Thymus (tissue), 11 donors: ENCODE results near the gene MMS22L. TPM values are rescaled to one million over a fixed set of nuclear protein-coding genes. Genes with fewer than 3 reads are reported as not detected.
"Not testable (repeated sequence)": the region's sequence is repeated elsewhere in the genome, so short reads cannot be mapped to it uniquely, and the experiment has no call there.

ENCODE experiments used
- DNase-seq, 9 donors: peaks; one replicate each; pipeline ENCODE4 v3.0.0-alpha.2; 2013; ENCODE audit warnings: low spot score in 9 of 9, low read depth in 6 of 9, missing footprints in 1 of 9
- H3K27ac ChIP-seq, 2 donors: one replicate each; pipeline ENCODE4 v1.5.1; 2013; ENCODE audit warnings: control low read depth in 1 of 2, low read depth in 1 of 2, low read length in 1 of 2, mild to moderate bottlenecking in 1 of 2, moderate library complexity in 1 of 2
- H3K27me3 ChIP-seq, 2 donors: one replicate each; pipeline ENCODE4 v1.5.1; 2013; ENCODE audit warnings: low read length in 1 of 2; ENCODE audit not compliant: control insufficient read depth in 2 of 2, insufficient read depth in 1 of 2
- H3K36me3 ChIP-seq, 2 donors: one replicate each; pipeline ENCODE4 v1.5.1; 2013; ENCODE audit warnings: low read length in 1 of 2, mild to moderate bottlenecking in 1 of 2, moderate library complexity in 1 of 2; ENCODE audit not compliant: control insufficient read depth in 2 of 2, insufficient read depth in 2 of 2
- H3K4me1 ChIP-seq, 2 donors: one replicate each; pipeline ENCODE4 v1.5.1; 2013; ENCODE audit warnings: low read length in 2 of 2; ENCODE audit not compliant: control insufficient read depth in 2 of 2, insufficient read depth in 2 of 2
- H3K4me3 ChIP-seq, 2 donors: one replicate each; pipeline ENCODE4 v1.5.1; 2013; ENCODE audit warnings: low read length in 2 of 2, control low read depth in 1 of 2, mild to moderate bottlenecking in 1 of 2
- H3K9me3 ChIP-seq, 2 donors: one replicate each; pipeline ENCODE4 v1.5.1; 2013; ENCODE audit warnings: low read length in 1 of 2, mild to moderate bottlenecking in 1 of 2; ENCODE audit not compliant: control insufficient read depth in 2 of 2, insufficient read depth in 1 of 2
- WGBS: extraction: QIAGEN DNeasy Blood & Tissue Kit; methylation state at CpG from one replicate; pipeline ENCODE4 v1.1.7; 2013; 5-methylcytosine and 5-hydroxymethylcytosine counted together
- polyA plus RNA-seq: library from polyadenylated mRNA; stranded (reverse); fragments of 200-250 nt; gene quantifications from one replicate; pipeline ENCODE4 v1.2.3, GENCODE V29; 2013
- total RNA-seq: library from RNA; stranded (reverse); fragments of 120-200 nt; gene quantifications from one replicate; pipeline ENCODE4 v1.2.4, GENCODE V29; 2013
- donor health status: healthy.

The MMS22L gene
- total and polyA plus RNA-seq, 2 donors = 2.2 to 15.8 TPM

DNA sequence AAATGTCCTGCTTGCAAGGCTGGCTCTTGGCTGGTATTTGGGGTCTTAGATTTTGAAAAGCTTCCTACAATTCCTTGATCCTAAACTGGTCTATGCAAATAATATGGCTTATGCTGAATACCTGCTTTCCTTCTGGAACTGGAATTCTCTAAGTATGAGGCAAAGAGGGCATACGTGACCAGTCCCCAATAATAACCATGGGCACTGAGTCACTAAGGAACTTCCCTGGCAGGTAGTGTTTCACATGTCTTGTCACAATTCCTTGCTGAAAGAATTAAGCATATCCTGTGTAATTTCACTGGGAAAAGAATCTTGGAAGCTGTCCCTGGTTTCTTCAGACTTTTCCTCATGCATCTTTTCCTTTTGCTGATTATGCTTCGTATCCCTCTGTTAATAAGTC lies 106.5 kb downstream of the MMS22L start:
- Histone ChIP-seq H3K36me3 (peaks cover 2 to 18% of the 10 kb centered on the region in 2 donors), H3K27ac (no peak overlapping the region)
- WGBS = 95% methylated on average over 2 of the region's 2 CpGs

DNA sequence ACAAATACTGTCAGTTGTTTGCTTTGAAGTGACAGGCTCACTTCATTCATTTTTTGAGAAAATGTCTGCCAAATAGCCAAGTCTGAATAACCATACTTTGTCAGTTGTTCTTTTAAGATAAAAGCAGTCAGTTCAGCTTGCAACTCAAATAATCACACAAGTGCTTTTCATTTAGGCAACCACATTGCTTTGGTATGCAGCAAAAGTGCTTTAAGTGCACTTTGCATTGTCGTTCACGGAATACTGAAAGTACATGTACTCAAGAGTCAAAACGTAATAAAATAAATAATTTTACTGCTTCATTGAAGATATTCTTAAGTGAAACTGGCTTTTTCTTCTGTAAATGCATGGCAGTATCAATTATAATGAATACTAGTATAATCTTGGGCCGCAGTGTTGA lies 107.2 kb downstream of the MMS22L start:
- Histone ChIP-seq H3K4me3 (no peak overlapping the region), H3K27ac (no peak overlapping the region), H3K4me1 (no peaks in the 10 kb centered on the region), H3K9me3 (no peaks in the 10 kb centered on the region), H3K36me3 (peaks cover 1 to 22% of the 10 kb centered on the region in 2 donors), H3K27me3 (no peaks in the 10 kb centered on the region)
- DNase-seq = no peak
- WGBS = 98% methylated on average over 4 of the region's 4 CpGs

More for the DNA sequence above, 106.5 kb downstream of the MMS22L start:
- H3K4me3 ChIP-seq = no peak overlapping the region
- H3K4me1 ChIP-seq = no peaks in the 10 kb centered on the region
- H3K9me3 ChIP-seq = no peaks in the 10 kb centered on the region
- DNase-seq = no peak
- H3K27me3 ChIP-seq = no peaks in the 10 kb centered on the region

DNA sequence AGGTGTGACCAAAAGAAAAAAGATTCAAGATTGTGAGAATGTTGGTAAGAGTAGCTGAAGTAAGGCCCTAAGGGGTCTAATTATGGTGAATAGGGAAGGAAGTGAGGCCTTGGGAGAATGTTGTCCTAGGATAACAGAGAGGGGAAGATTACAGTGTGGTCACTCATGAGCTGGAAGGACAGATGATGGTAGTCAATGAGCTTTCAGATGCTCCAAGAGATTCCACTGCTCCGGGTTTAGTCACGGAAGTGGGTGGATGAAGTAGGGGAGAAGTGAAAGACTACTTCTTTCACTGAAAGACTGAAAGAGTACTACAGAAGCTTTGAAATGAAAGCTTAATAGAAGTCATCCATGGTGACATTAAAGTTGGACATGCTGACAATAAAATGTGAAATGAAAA lies 108.5 kb downstream of the MMS22L start:
- WGBS = 98% methylated on average over 2 of the region's 2 CpGs
- Histone ChIP-seq H3K36me3 (peaks cover 0 to 23% of the 10 kb centered on the region in 2 donors), H3K9me3 (no peaks in the 10 kb centered on the region), H3K4me1 (no peaks in the 10 kb centered on the region), H3K4me3 (no peak overlapping the region), H3K27me3 (no peaks in the 10 kb centered on the region), H3K27ac (no peak overlapping the region)
- DNase-seq = no peak

DNA sequence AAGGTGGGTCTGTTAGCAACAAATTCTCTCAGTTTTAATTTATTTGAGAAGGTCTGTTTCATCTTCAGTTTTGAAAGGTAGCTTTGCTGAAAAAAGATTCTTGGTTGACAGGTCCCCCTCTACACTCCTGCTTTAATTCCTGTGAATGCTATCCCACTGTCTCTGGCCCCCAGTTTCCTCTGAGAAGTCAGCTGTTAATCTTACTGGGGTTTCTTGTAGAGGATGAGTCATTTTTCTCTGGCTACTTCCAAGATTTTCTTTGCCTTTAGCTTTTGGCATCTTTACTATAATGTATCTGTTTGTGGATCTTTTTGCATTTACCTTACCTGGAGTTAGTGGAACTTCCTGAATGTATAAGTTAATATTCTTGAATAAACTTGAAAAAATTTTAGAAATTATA lies 122.7 kb downstream of the MMS22L start:
- Histone ChIP-seq H3K4me1 (no peaks in the 10 kb centered on the region), H3K4me3 (no peak overlapping the region), H3K36me3 (peaks cover 0 to 17% of the 10 kb centered on the region in 2 donors), H3K27me3 (no peaks in the 10 kb centered on the region), H3K9me3 (no peaks in the 10 kb centered on the region), H3K27ac (no peak overlapping the region)
- no peak for DNase-seq

DNA sequence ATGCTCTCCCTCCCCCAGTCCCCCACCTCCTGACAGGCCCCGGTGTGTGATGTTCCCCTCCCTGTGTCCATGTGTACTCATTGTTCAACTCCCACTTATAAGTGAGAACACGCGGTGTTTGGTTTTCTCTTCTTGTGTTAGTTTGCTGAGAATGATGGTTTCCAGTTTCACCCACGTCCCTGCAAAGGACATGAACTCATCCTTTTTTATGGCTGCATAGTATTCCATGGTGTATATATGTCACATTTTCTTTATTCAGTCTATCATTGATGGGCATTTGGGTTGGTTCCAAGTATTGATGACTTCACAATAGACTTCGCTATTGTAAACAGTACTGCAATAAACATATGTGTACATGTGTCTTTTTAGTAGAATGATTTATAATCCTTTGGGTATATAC lies 127.6 kb downstream of the MMS22L start:
- H3K4me3 ChIP-seq, H3K9me3 ChIP-seq, H3K27ac ChIP-seq, H3K27me3 ChIP-seq, DNase-seq, H3K4me1 ChIP-seq: not testable (repeated sequence)
- over 99% methylated on average over 5 of the region's 5 CpGs for WGBS
- peaks cover 3 to 17% of the 10 kb centered on the region in 2 donors for H3K36me3 ChIP-seq

DNA sequence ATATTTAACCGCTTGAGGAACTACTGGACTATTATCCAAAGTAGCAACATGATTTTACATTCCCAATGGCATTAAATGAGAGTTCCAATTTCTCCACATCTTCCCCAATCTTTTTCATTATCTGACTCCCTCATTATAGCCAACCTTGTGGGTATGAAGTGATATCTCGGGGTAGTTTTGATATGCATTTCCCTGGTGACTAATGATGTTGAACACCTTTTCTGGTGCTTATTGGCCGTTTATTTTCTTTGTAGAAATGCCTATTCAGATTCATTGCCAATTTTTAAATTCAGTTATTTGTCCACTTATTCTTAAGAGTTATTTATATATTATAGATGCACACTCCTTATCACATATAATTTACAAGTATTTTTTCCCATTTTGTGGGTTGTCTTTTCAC lies 129.0 kb downstream of the MMS22L start:
- Histone ChIP-seq H3K27me3 (no peaks in the 10 kb centered on the region), H3K4me1 (no peaks in the 10 kb centered on the region), H3K27ac (no peak overlapping the region), H3K9me3 (no peaks in the 10 kb centered on the region), H3K36me3 (peaks cover 3 to 13% of the 10 kb centered on the region in 2 donors), H3K4me3 (no peak overlapping the region)
- no peak for DNase-seq
- 98% methylated on average over 3 of the region's 3 CpGs for WGBS

DNA sequence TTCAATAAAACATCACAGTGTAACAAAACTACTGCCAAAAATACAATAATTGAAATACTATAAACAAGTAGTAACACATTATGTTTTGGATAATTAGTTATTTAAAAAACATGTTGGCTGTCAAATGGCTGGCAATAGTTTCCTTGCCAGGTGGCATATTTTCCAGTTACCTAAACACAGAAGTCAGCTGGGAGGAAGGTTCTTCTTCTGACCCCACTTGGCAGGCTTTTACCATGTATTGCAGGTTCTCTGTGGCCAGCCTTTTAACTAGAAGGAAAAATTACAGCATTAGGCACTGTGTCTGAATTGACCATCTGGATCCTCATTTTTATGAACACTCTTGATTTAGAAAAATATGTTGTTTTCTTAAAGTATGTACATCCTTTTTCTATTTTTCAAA lies 131.4 kb downstream of the MMS22L start:
- H3K27me3 ChIP-seq = no peaks in the 10 kb centered on the region
- no peak overlapping the region for H3K27ac ChIP-seq
- H3K9me3 ChIP-seq = no peaks in the 10 kb centered on the region
- H3K4me3 ChIP-seq = no peak overlapping the region
- H3K36me3 ChIP-seq = peaks cover 3 to 19% of the 10 kb centered on the region in 2 donors
- no peaks in the 10 kb centered on the region for H3K4me1 ChIP-seq
- DNase-seq = no peak

DNA sequence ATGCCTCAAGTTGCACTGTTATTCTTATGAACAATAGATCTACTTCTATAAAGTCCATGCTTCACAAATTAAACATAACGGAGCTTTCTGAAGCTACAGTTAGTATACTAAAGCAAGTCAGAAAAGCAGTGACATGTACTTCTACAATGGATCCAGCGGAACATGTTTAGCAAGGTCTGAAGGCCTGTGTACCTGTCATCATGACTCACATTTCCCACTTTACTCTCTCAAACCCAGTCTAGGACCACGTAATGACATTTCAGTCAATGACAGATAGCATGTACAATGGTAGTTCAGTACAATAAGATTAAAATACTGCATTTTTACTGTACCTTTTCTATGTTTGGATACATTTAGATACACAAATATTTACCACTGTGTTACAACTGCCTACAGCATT lies 132.1 kb downstream of the MMS22L start:
- DNase-seq = no peak
- Histone ChIP-seq H3K4me3 (no peak overlapping the region), H3K4me1 (no peaks in the 10 kb centered on the region), H3K36me3 (peaks cover 3 to 19% of the 10 kb centered on the region in 2 donors), H3K27ac (no peak overlapping the region), H3K9me3 (no peaks in the 10 kb centered on the region), H3K27me3 (no peaks in the 10 kb centered on the region)
- 98% methylated on average over 3 of the region's 3 CpGs for WGBS

DNA sequence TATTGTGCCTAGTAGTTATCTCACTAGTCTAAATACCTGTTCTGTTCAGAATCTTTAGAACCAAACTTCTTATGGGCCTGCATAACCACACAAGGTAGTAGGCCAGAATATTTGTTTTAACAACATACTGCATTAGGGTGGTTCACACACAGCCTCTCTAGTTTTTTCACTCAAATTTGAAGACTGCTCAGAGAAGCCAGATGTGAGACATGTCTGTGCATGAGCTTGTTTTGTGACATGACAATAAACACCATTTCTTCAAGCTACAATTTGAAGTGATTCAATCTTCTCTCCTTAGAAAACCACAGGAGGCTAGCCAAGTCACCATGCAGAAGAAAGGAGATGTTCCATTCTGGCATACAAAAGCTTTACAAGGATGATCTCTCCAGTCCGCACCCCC lies 135.6 kb downstream of the MMS22L start:
- Histone ChIP-seq H3K9me3 (no peaks in the 10 kb centered on the region), H3K27me3 (no peaks in the 10 kb centered on the region), H3K4me1 (no peaks in the 10 kb centered on the region), H3K27ac (no peak overlapping the region), H3K4me3 (no peak overlapping the region), H3K36me3 (peaks cover 3 to 23% of the 10 kb centered on the region in 2 donors)
- DNase-seq = no peak
- WGBS = 100% methylated on average over 1 of the region's 1 CpG

DNA sequence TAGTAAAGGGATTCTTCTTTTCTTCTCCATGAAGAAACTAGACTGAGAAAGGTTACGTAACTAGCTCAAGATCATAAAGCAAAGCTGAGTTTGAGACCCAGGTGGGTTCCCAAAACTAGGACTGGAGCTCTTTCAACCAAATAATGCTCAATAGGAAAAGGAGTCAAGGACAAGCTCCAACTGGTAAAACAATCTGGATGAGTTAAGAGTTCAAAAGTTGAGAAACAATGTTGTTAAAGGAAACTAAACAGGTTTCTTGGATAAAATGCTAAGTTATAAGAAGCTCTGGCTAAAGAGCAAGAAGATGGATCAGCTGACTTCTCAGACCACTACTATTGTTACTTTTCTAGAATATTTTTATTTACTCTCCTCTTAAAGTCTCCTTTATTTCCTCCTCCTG lies 137.3 kb downstream of the MMS22L start:
- WGBS = 98% methylated on average over 1 of the region's 1 CpG
- no peaks in the 10 kb centered on the region for H3K9me3 ChIP-seq
- H3K4me3 ChIP-seq = no peak overlapping the region
- no peaks in the 10 kb centered on the region for H3K4me1 ChIP-seq
- DNase-seq = no peak
- H3K36me3 ChIP-seq = peaks cover 0 to 15% of the 10 kb centered on the region in 2 donors
- no peak overlapping the region for H3K27ac ChIP-seq
- H3K27me3 ChIP-seq = no peaks in the 10 kb centered on the region
